H1 (cell line): ENCODE data around the gene SGCE. TPM values are rescaled to one million over a fixed set of nuclear protein-coding genes. Genes with fewer than 3 reads are reported as not detected.

Experiments
- CTCF ChIA-PET: fragments of 300-600 bp; sonication (Branson Sonifier 250); formaldehyde crosslinking; loops from one replicate; lab custom pipeline; 2021; ENCODE audit not compliant: partially characterized antibody; lab: Charles Lee
- POLR2A ChIA-PET: fragments of 300-600 bp; sonication (Branson Sonifier 250); formaldehyde crosslinking; loops from one replicate; lab custom pipeline; 2021; ENCODE audit warnings: inconsistent platforms; ENCODE audit not compliant: partially characterized antibody; lab: Charles Lee
- DNase-seq, 2 experiments: peaks; one replicate each; pipeline versions ENCODE4 v3.0.0 to v3.0.0-alpha.2; 2010 to 2022; ENCODE audit warnings: low spot score in 2 of 2, low read depth in 1 of 2, mixed read lengths in 1 of 2
- FAIRE-seq: peaks from 2 replicates; lab custom pipeline; 2011; peaks lifted over from hg19 to GRCh38; lab: Jason Lieb, UNC
- H2AFZ ChIP-seq: 2 replicates; pipeline ENCODE4 v1.8.1; 2012; ENCODE audit warnings: low read length, inconsistent platforms
- H2AK5ac ChIP-seq: 2 replicates; pipeline ENCODE4 v1.6.1; 2013; ENCODE audit warnings: low read depth, low read length
- H2BK120ac ChIP-seq: replicated peaks from 2 replicates; pipeline ENCODE3; 2013; ENCODE audit warnings: low read depth, low read length, inconsistent platforms
- H2BK12ac ChIP-seq: 2 replicates; pipeline ENCODE4 v1.6.1; 2013; ENCODE audit warnings: low read depth, low read length
- H2BK15ac ChIP-seq: 2 replicates; pipeline ENCODE4 v1.6.1; 2013; ENCODE audit warnings: low read length
- H2BK20ac ChIP-seq: 2 replicates; pipeline ENCODE4 v1.6.1; 2013; ENCODE audit warnings: low read length
- H2BK5ac ChIP-seq: 2 replicates; pipeline ENCODE4 v1.6.1; 2013; ENCODE audit warnings: low read depth, low read length
- H3K14ac ChIP-seq: 2 replicates; pipeline ENCODE4 v1.6.1; 2013; ENCODE audit warnings: inconsistent platforms; ENCODE audit not compliant: insufficient read length
- H3K18ac ChIP-seq: 2 replicates; pipeline ENCODE4 v1.6.1; 2013; ENCODE audit warnings: low read length; ENCODE audit errors: extremely low read depth
- H3K23ac ChIP-seq: 2 replicates; pipeline ENCODE4 v1.6.1; 2013; ENCODE audit warnings: inconsistent platforms; ENCODE audit not compliant: insufficient read length
- H3K23me2 ChIP-seq: 2 replicates; pipeline ENCODE4 v1.6.1; 2013; ENCODE audit warnings: low read depth, low read length
- H3K27ac ChIP-seq: 2 replicates; pipeline ENCODE4 v1.6.1; 2011; ENCODE audit warnings: low read depth, low read length, inconsistent platforms
- H3K27me3 ChIP-seq, 4 experiments: replicated peaks in 1 of 4; 1 replicate in 1 of 4; 2 replicates in 3 of 4; pipeline versions ENCODE4 v1.6.1 to v1.8.1; 2011 to 2013; ENCODE audit warnings: low read length in 3 of 4, mild to moderate bottlenecking in 3 of 4, inconsistent platforms in 2 of 4, mixed read lengths in 2 of 4, moderate library complexity in 1 of 4; ENCODE audit not compliant: control insufficient read depth in 3 of 4, insufficient read depth in 3 of 4; ENCODE audit errors: extremely low read depth in 1 of 4
- H3K36me3 ChIP-seq, 4 experiments: 2 replicates each; pipeline versions ENCODE4 v1.6.1 to v1.8.1; 2011 to 2013; ENCODE audit warnings: mild to moderate bottlenecking in 4 of 4, low read length in 3 of 4, moderate library complexity in 2 of 4, control low read depth in 1 of 4, inconsistent platforms in 1 of 4; ENCODE audit not compliant: insufficient read depth in 4 of 4, control insufficient read depth in 2 of 4
- H3K4ac ChIP-seq: replicated peaks from 2 replicates; pipeline ENCODE3; 2013; ENCODE audit warnings: low read length, low read depth, mixed read lengths, inconsistent platforms; ENCODE audit not compliant: insufficient read length
- H3K4me1 ChIP-seq, 4 experiments: replicated peaks in 1 of 4; 1 replicate in 1 of 4; 2 replicates in 3 of 4; pipeline versions ENCODE4 v1.6.1 to v1.8.1; 2011 to 2013; ENCODE audit warnings: low read length in 3 of 4, inconsistent platforms in 2 of 4, mixed read lengths in 1 of 4; ENCODE audit not compliant: insufficient read depth in 4 of 4, control insufficient read depth in 3 of 4
- H3K4me2 ChIP-seq, 2 experiments: 2 replicates each; pipeline versions ENCODE4 v1.6.1 to v1.8.1; 2011 to 2013; ENCODE audit warnings: low read depth in 2 of 2, low read length in 2 of 2, control low read depth in 1 of 2, inconsistent platforms in 1 of 2, mild to moderate bottlenecking in 1 of 2; ENCODE audit not compliant: insufficient read depth in 1 of 2
- H3K4me3 ChIP-seq, 4 experiments: fragments of 200-600, 300-600 bp in 1 of 4; sonication (generic), shearing (Covaris generic), sonication (Bioruptor Twin) in 1 of 4; 2 replicates each; pipeline versions ENCODE4 v1.5.1 to v1.8.1; 2011 to 2016; ENCODE audit warnings: low read length in 4 of 4, low read depth in 3 of 4, control low read depth in 2 of 4, inconsistent platforms in 2 of 4, mild to moderate bottlenecking in 2 of 4, mixed read lengths in 1 of 4, moderate library complexity in 1 of 4; ENCODE audit not compliant: insufficient read depth in 2 of 4; ENCODE audit errors: extremely low read depth in 1 of 4
- H3K56ac ChIP-seq: replicated peaks from 2 replicates; pipeline ENCODE3; 2013; ENCODE audit warnings: low read depth, mild to moderate bottlenecking, mixed read lengths, low read length, inconsistent platforms; ENCODE audit not compliant: insufficient read length
- H3K79me1 ChIP-seq: 2 replicates; pipeline ENCODE4 v1.6.1; 2013; ENCODE audit warnings: low read depth, low read length, control low read depth
- H3K79me2 ChIP-seq, 2 experiments: 2 replicates each; pipeline versions ENCODE4 v1.6.1 to v1.8.1; 2012 to 2013; ENCODE audit warnings: low read length in 2 of 2, mild to moderate bottlenecking in 2 of 2, inconsistent platforms in 1 of 2; ENCODE audit not compliant: insufficient read depth in 2 of 2, control insufficient read depth in 1 of 2
- H3K9ac ChIP-seq, 4 experiments: replicated peaks in 1 of 4; 1 replicate in 1 of 4; 2 replicates in 3 of 4; pipeline versions ENCODE4 v1.6.1 to v1.8.1; 2011 to 2013; ENCODE audit warnings: low read depth in 3 of 4, low read length in 3 of 4, control low read depth in 2 of 4, mild to moderate bottlenecking in 2 of 4, moderate library complexity in 2 of 4, inconsistent platforms in 1 of 4; ENCODE audit errors: extremely low read depth in 1 of 4
- H3K9me3 ChIP-seq, 2 experiments: 2 replicates each; pipeline versions ENCODE4 v1.6.1 to v1.8.1; 2012 to 2013; ENCODE audit warnings: mild to moderate bottlenecking in 2 of 2, moderate library complexity in 2 of 2, control low read depth in 1 of 2, inconsistent platforms in 1 of 2, low read depth in 1 of 2, low read length in 1 of 2, mixed read lengths in 1 of 2; ENCODE audit not compliant: insufficient read depth in 2 of 2
- H4K20me1 ChIP-seq, 2 experiments: replicated peaks in 1 of 2; 2 replicates each; pipeline versions ENCODE3 to v1.8.1; 2011 to 2013; ENCODE audit warnings: inconsistent platforms in 2 of 2, low read length in 2 of 2, mild to moderate bottlenecking in 1 of 2; ENCODE audit not compliant: insufficient read depth in 2 of 2, control insufficient read depth in 1 of 2
- H4K5ac ChIP-seq: 2 replicates; pipeline ENCODE4 v1.6.1; 2013; ENCODE audit warnings: low read length, low read depth, mixed read lengths, inconsistent platforms; ENCODE audit not compliant: insufficient read length
- H4K8ac ChIP-seq: 2 replicates; pipeline ENCODE4 v1.8.0; 2013; ENCODE audit warnings: mild to moderate bottlenecking, moderate library complexity, low read length, inconsistent platforms; ENCODE audit not compliant: insufficient read depth; ENCODE audit errors: extremely low read depth
- H4K91ac ChIP-seq: replicated peaks from 2 replicates; pipeline ENCODE3; 2013; ENCODE audit warnings: low read length, mixed read lengths, inconsistent platforms; ENCODE audit not compliant: insufficient read length
- BCL11A ChIP-seq, 2 experiments: IDR thresholded peaks; one replicate each; pipeline ENCODE4 v1.6.1; 2011; ENCODE audit warnings: low read depth in 2 of 2, low read length in 2 of 2, mild to moderate bottlenecking in 2 of 2
- CHD2 ChIP-seq: IDR thresholded peaks from 2 replicates; pipeline ENCODE4 v1.6.1; 2012; ENCODE audit warnings: low read length, improper control_type of control experiment
- FOSL1 ChIP-seq: IDR thresholded peaks from 2 replicates; pipeline ENCODE4 v1.6.1; 2011; ENCODE audit warnings: mild to moderate bottlenecking, low read depth, low read length, moderate library complexity; ENCODE audit not compliant: insufficient read depth
- JUN ChIP-seq: IDR thresholded peaks from 2 replicates; pipeline ENCODE4 v1.6.1; 2011; ENCODE audit warnings: low read depth, mild to moderate bottlenecking, improper control_type of control experiment, low read length
- KDM5A ChIP-seq: fragments of 200-600 bp; IDR thresholded peaks from 2 replicates; pipeline ENCODE4 v1.7.1; 2012; ENCODE audit warnings: mild to moderate bottlenecking, low read length, inconsistent platforms, mixed read lengths
- NRF1 ChIP-seq: IDR thresholded peaks from 2 replicates; pipeline ENCODE4 v1.6.1; 2011; ENCODE audit warnings: mild to moderate bottlenecking, low read depth, low read length, improper control_type of control experiment
- RBBP5 ChIP-seq: IDR thresholded peaks from 2 replicates; pipeline ENCODE4 v1.7.1; 2012; ENCODE audit warnings: low read depth, mild to moderate bottlenecking, inconsistent platforms, low read length, moderate library complexity, borderline replicate concordance
- RFX5 ChIP-seq: IDR thresholded peaks from 2 replicates; pipeline ENCODE4 v1.6.1; 2011; ENCODE audit warnings: low read depth, low read length, improper control_type of control experiment, borderline replicate concordance
- SIN3A ChIP-seq, 2 experiments: IDR thresholded peaks in 1 of 2; conservative IDR thresholded peaks in 1 of 2; 2 replicates each; pipeline ENCODE4 v1.6.1; 2011 to 2012; ENCODE audit warnings: low read length in 2 of 2, improper control_type of control experiment in 1 of 2, low read depth in 1 of 2, mild to moderate bottlenecking in 1 of 2
- SIX5 ChIP-seq: IDR thresholded peaks from 2 replicates; pipeline ENCODE4 v1.6.1; 2011; ENCODE audit warnings: mild to moderate bottlenecking, low read depth, low read length
- WGBS, 2 experiments: shearing (Covaris generic) in 1 of 2; methylation state at CpG; one replicate each; pipeline versions ENCODE4 v1.1.6 to v1.1.7; 2013 to 2015; ENCODE audit warnings: low lambda C conversion rate in 2 of 2, mixed read lengths in 2 of 2, inconsistent platforms in 1 of 2, low coverage in 1 of 2, missing lambda C conversion rate in 1 of 2; ENCODE audit not compliant: insufficient replicate concordance in 2 of 2, insufficient coverage in 1 of 2, insufficient read length in 1 of 2; ENCODE audit errors: extremely low coverage in 1 of 2, missing lambda C conversion rate in 1 of 2; 5-methylcytosine and 5-hydroxymethylcytosine counted together
- polyA plus RNA-seq, 7 experiments: library from polyadenylated mRNA; depleted of rRNA in 3 of 7; stranded (reverse) in 5 of 7; unstranded in 2 of 7; fragments of >200 nt in 5 of 7; fragments of 200-250 nt in 2 of 7; gene quantifications; 1 replicate in 5 of 7; 2 replicates in 1 of 7; 4 replicates in 1 of 7; pipeline versions ENCODE4 v1.2.1 to v1.2.3, GENCODE V29; 2011 to 2013; ENCODE audit warnings: missing spikeins in 2 of 7, mixed read lengths in 2 of 7
- total RNA-seq: library from RNA; stranded (reverse); fragmentation: NEBNext Ultra II Directional; extraction: Animal tissue kit (Norgen Biotek cat#: 25700); gene quantifications from 2 replicates; pipeline ENCODE4 v1.2.1, GENCODE V29; 2021
- TF ChIP-seq, protein P1 (sequence below): IDR thresholded peaks from 2 replicates; pipeline ENCODE4 v1.6.1; 2011; ENCODE audit warnings: low read depth, mild to moderate bottlenecking, low read length; ENCODE audit not compliant: insufficient read depth
- TF ChIP-seq, protein P2 (sequence below): IDR thresholded peaks from 2 replicates; pipeline ENCODE4 v1.6.1; 2012; ENCODE audit warnings: inconsistent platforms

The SGCE gene
- total and polyA plus RNA-seq, 2 of the 8 experiments (the other 6 are each of a cell fraction or from before 2014, with no cell fraction given): 12.8 to 25.0 TPM

DNA sequence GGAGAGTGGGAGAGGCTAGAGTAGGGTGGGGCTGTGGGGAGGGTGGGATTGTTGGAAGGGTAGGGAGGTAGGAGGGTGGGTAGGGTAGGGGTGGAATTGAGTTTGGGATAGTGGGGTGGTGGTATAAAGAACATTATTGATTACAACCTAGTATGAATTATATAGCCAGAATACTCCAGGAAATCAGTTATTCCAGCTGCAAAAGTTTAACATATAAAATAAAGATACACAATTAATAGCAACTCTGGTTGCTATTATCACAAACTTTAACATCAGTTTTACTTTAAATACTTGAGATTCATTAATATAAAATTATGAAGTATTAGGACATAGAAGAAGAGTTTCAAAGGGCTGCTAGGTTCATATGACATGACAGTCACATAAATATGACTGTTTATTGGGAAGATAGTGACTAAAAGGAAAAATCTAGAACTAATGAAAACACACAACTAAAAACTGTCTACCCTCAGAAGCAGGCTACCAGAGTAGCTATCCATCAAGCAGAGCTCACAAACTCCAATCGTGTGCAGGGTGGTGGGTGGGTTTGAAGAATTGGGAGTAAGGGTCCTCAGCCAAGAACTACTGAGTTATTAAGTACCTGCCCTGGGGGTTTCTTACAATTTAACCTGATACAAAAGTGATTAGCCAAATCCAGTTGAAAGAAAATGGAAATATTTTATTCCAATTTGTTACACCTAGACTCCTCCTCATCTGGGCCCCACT, 14.0 kb upstream of the SGCE start:
- Histone ChIP-seq H2BK5ac (no peak overlapping the region), H4K8ac (no peak overlapping the region), H2AFZ (no peak overlapping the region), H2BK15ac (no peak overlapping the region), H3K79me1 (peaks cover 2% of the 10 kb centered on the region; the same call in 1 of the 2 replicates), H3K4ac (no peak overlapping the region), H3K9ac (no peak overlapping the region), H3K79me2 (no peaks in the 10 kb centered on the region), H3K27ac (no peak overlapping the region), H3K14ac (no peak overlapping the region), H2AK5ac (no peak overlapping the region), H2BK12ac (no peak overlapping the region), H4K91ac (no peak overlapping the region), H3K4me3 (no peak overlapping the region), H3K27me3 (no peaks in the 10 kb centered on the region), H3K18ac (no peak overlapping the region), H3K56ac (no peak overlapping the region), H3K23ac (no peak overlapping the region), H3K4me1 (no peaks in the 10 kb centered on the region), H2BK120ac (no peak overlapping the region), H4K5ac (no peak overlapping the region), H3K4me2 (no peak overlapping the region), H2BK20ac (no peak overlapping the region), H4K20me1 (no peaks in the 10 kb centered on the region), H3K36me3 (no peaks in the 10 kb centered on the region; a peak in 1 of 8 replicates), H3K9me3 (0 out of 4 replicates have a peak, but pooled peaks cover 0 to 2% of the 10 kb centered on the region in 2 experiments), H3K23me2 (no peaks in the 10 kb centered on the region)
- WGBS, 2 experiments: 71% methylated on average over 1 of the region's 1 CpG; no CpG with 5 or more reads in 1 of the 2 experiments
- FAIRE-seq (no peak), DNase-seq (no peak)
- POLR2A ChIA-PET: no interaction called here
- CTCF ChIA-PET: interaction anchor here (0.7 kb wide), 1 partner anchor 34 kb away, joined by 3 read pairs; no protein-coding TSS in a partner anchor
- TF ChIP-seq JUN (no peak), RBBP5 (no peak), FOSL1 (no peak), BCL11A (IDR thresholded peaks at IDR 0.05; ENCODE audit: low read depth in 2 of 2, low read length in 2 of 2) (no peak), RFX5 (no peak), NRF1 (no peak), CHD2 (no peak), KDM5A (no peak), SIN3A (conservative IDR thresholded peaks at IDR 0.05 in 1 of 2, IDR thresholded peaks at IDR 0.05 in 1 of 2; ENCODE audit: low read depth in 1 of 2, low read length in 2 of 2) (no peak), SIX5 (no peak)
- TF ChIP-seq, protein P1, sequence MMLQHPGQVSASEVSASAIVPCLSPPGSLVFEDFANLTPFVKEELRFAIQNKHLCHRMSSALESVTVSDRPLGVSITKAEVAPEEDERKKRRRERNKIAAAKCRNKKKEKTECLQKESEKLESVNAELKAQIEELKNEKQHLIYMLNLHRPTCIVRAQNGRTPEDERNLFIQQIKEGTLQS: no peak
- TF ChIP-seq, protein P2, sequence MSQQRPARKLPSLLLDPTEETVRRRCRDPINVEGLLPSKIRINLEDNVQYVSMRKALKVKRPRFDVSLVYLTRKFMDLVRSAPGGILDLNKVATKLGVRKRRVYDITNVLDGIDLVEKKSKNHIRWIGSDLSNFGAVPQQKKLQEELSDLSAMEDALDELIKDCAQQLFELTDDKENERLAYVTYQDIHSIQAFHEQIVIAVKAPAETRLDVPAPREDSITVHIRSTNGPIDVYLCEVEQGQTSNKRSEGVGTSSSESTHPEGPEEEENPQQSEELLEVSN: no peak
